ENCODE measurements around the gene EIF5AL1. TPM values are rescaled to one million over a fixed set of nuclear protein-coding genes. Genes with fewer than 3 reads are reported as not detected.
"Not testable (repeated sequence)": the region's sequence is repeated elsewhere in the genome, so short reads cannot be mapped to it uniquely, and the experiment has no call there.

Gene EIF5AL1
- total RNA-seq, 1 donor from 2014 or later, result 0.59 TPM

DNA sequence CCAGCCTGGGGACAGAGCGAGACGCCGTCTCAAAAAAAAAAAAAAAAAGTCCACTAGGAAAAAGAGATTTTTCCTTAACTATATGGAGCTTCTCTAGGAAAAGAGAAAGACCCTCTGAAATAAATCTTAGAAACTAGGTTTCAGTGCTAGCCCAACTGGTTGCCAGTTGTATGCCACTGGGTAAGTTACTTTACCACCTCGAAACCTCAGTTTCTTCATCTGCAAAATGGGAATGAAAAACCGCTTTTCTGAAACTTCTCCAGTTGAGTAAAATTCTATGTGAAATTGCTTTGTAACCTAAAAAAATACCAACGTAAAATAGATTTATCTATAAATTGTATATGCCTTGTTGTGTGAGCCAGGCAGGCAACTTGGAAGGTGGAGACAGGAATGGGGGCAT, 16.5 kb upstream of the EIF5AL1 start:
- no peak overlapping the region for H3K4me3 Mint-ChIP-seq (ENCODE audit: unreplicated experiment)
- H3K36me3 Mint-ChIP-seq (ENCODE audit: low read depth, unreplicated experiment), result no peaks in the 10 kb centered on the region
- no peaks in the 10 kb centered on the region for H3K4me1 Mint-ChIP-seq (ENCODE audit: unreplicated experiment)
- H3K9me3 Mint-ChIP-seq (ENCODE audit: unreplicated experiment), result no peaks in the 10 kb centered on the region
- peaks cover 5% of the 10 kb centered on the region for H3K27me3 Mint-ChIP-seq (ENCODE audit: unreplicated experiment)
- TF ChIP-seq CTCF (IDR thresholded peaks at IDR 0.05; ENCODE audit: unreplicated experiment), result no peak
- no peak overlapping the region for H3K27ac Mint-ChIP-seq (ENCODE audit: unreplicated experiment)
- no peak for DNase-seq (ENCODE audit: low spot score)

DNA sequence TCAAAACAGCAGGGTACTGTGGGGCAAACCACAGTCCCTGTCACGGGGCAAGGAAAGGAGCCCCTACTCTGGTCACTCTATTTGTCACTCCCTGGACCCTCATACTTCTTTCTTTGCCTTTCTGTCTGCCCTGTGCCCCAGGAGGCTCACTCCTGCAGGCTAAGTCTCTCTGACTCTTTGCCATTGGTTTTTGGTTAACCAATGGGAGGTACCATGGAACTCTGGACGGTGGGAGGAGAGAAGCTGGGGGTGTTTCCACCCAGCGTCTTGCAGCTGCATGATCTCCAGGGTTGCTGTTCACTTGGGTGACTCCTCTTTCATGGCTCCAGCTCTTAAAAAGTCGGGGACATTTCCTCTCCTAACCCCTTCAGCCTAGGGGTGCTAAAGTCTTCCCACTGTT, 15.4 kb upstream of the EIF5AL1 start:
- H3K27me3 Mint-ChIP-seq (ENCODE audit: unreplicated experiment), result peaks cover 5% of the 10 kb centered on the region
- H3K36me3 Mint-ChIP-seq (ENCODE audit: low read depth, unreplicated experiment), result no peaks in the 10 kb centered on the region
- no peaks in the 10 kb centered on the region for H3K9me3 Mint-ChIP-seq (ENCODE audit: unreplicated experiment)
- DNase-seq (ENCODE audit: low spot score), result no peak
- H3K4me1 Mint-ChIP-seq (ENCODE audit: unreplicated experiment), result no peaks in the 10 kb centered on the region
- no peak overlapping the region for H3K27ac Mint-ChIP-seq (ENCODE audit: unreplicated experiment)
- TF ChIP-seq CTCF (IDR thresholded peaks at IDR 0.05; ENCODE audit: unreplicated experiment), result no peak
- H3K4me3 Mint-ChIP-seq (ENCODE audit: unreplicated experiment), result no peak overlapping the region

DNA sequence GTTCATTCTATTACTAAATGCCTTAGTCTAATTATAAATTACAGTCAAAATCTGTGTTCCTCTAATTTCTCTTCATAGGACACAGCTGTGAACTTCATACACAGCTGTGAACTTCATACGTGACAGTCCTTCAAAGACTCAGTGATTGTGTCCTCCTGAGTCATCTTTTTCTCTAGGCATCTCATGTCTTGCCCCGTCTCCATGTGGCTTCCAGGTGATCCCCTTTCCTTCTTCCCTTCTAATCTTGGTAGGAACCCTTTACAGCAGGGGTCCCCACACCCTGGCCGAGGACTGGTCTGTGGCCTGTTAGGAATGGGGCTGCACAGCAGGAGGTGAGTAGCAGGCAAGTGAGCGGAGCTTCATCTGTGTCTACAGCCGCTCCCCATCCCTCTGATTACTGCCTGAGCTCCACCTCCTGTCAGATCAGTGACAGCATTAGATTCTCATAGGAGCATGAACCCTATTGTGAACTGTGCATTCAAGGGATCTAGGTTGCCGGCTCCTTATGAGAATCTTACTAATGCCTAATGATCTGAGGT, 14.0 kb upstream of the EIF5AL1 start:
- Mint-ChIP-seq H3K4me3 (ENCODE audit: unreplicated experiment) (no peak overlapping the region), H3K27me3 (ENCODE audit: unreplicated experiment) (peaks cover 7% of the 10 kb centered on the region), H3K4me1 (ENCODE audit: unreplicated experiment) (no peaks in the 10 kb centered on the region), H3K36me3 (ENCODE audit: low read depth, unreplicated experiment) (no peaks in the 10 kb centered on the region), H3K27ac (ENCODE audit: unreplicated experiment) (no peak overlapping the region), H3K9me3 (ENCODE audit: unreplicated experiment) (no peaks in the 10 kb centered on the region)
- no peak for DNase-seq (ENCODE audit: low spot score)
- no peak for TF ChIP-seq CTCF (IDR thresholded peaks at IDR 0.05; ENCODE audit: unreplicated experiment)

DNA sequence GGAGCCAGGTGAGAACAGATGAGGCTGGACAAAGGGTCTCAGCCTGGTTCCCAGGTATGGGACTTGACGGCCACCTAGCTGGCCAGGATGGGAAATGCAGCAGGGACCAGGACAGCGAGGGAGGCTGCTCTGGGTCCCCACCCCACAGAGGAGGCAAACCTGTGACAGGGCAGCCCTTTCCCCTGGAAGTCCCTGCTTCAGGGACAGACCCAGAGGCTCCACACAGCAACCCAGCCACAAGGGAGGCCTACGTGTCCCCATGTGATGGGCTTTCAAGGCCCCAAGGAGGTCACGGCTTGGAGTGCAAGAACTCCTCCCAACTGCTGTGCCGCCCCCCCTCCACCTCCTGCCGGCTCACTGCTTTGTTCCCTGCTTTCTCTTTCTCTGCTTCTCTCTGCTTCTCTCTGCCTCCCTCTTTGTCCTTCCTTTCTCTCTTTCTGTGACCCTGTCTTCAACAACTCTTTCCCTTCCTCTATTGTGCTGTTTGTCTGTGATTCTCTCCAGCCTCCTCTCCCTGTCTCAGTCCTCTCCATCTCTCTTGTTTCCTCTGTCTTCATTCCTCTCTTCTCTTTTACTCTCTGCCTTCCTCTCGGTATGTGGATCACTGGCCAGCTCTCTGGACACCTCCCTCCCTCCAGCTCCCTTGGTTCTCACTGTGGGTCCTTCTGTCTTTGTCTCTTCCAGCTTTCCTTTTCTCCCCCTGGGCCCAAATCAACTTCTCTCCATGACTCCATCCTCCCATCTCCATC, 9.6 kb upstream of the EIF5AL1 start:
- Mint-ChIP-seq H3K9me3 (ENCODE audit: unreplicated experiment) (no peaks in the 10 kb centered on the region), H3K4me1 (ENCODE audit: unreplicated experiment) (no peaks in the 10 kb centered on the region), H3K4me3 (ENCODE audit: unreplicated experiment) (no peak overlapping the region), H3K36me3 (ENCODE audit: low read depth, unreplicated experiment) (peaks cover 9% of the 10 kb centered on the region), H3K27ac (ENCODE audit: unreplicated experiment) (no peak overlapping the region), H3K27me3 (ENCODE audit: unreplicated experiment) (peaks cover 9% of the 10 kb centered on the region)
- peak; percentile 33 for TF ChIP-seq CTCF (IDR thresholded peaks at IDR 0.05; ENCODE audit: unreplicated experiment)
- peak; percentile 35 for DNase-seq (ENCODE audit: low spot score)

DNA sequence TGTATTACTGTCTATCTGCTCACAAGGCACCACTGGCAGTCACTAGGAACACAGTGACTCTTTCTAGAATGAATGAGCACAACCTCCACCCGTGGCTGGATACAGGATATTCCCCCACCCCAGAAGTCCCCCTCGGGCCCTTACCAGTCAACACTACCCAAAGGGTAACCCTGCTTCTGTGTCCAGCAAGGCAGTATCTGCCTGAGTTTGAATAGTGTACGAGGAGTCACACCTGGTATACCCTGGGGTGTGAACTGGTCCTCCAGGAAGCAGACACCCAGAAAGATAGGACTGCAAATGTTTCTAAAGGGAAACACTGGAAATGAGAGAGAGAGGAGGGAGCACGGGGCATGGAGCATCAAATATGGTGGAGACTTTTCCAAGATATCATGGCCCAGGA, 8.5 kb upstream of the EIF5AL1 start:
- H3K27ac Mint-ChIP-seq (ENCODE audit: unreplicated experiment); H3K4me1 Mint-ChIP-seq (ENCODE audit: unreplicated experiment); H3K36me3 Mint-ChIP-seq (ENCODE audit: low read depth, unreplicated experiment); DNase-seq (ENCODE audit: low spot score); H3K4me3 Mint-ChIP-seq (ENCODE audit: unreplicated experiment); H3K9me3 Mint-ChIP-seq (ENCODE audit: unreplicated experiment): not testable (repeated sequence)
- peaks cover 10% of the 10 kb centered on the region for H3K27me3 Mint-ChIP-seq (ENCODE audit: unreplicated experiment)

DNA sequence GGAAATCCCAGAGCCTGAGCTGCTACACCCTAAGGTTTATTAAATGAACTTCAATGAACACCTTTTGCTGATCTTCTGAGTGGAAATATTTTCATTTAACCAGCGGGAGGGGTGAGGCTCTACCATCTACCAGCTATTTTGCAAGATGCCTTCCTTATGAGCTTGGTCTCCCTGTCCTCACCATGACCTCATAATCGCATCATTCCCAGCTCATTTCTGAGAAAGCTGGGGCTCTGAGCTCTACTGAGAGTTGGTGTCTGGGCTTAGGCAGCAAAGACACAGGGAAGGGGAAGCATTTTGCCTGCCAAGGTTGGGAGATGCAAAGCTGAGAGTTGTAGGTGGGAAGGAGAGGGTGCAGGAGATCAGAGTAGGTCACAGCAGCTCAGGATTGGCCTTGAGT, 7.8 kb upstream of the EIF5AL1 start:
- H3K4me1 Mint-ChIP-seq (ENCODE audit: unreplicated experiment); H3K9me3 Mint-ChIP-seq (ENCODE audit: unreplicated experiment); H3K36me3 Mint-ChIP-seq (ENCODE audit: low read depth, unreplicated experiment); H3K4me3 Mint-ChIP-seq (ENCODE audit: unreplicated experiment); H3K27ac Mint-ChIP-seq (ENCODE audit: unreplicated experiment); DNase-seq (ENCODE audit: low spot score): not testable (repeated sequence)
- H3K27me3 Mint-ChIP-seq (ENCODE audit: unreplicated experiment), result peaks cover 10% of the 10 kb centered on the region

- not testable (repeated sequence) for H3K27ac Mint-ChIP-seq (ENCODE audit: unreplicated experiment); H3K4me1 Mint-ChIP-seq (ENCODE audit: unreplicated experiment); H3K36me3 Mint-ChIP-seq (ENCODE audit: low read depth, unreplicated experiment); H3K4me3 Mint-ChIP-seq (ENCODE audit: unreplicated experiment); H3K9me3 Mint-ChIP-seq (ENCODE audit: unreplicated experiment); DNase-seq (ENCODE audit: low spot score); H3K27me3 Mint-ChIP-seq (ENCODE audit: unreplicated experiment)
Measured at GRCh38 chr10:79505328-79505727, 7.0 kb upstream of the EIF5AL1 start.
